Measurements from ENCODE around the gene FTL.

The FTL gene

GRCh38 chr19:48946463-48947257 is 18.4 kb upstream of the FTL start:
- no peak overlapping the region for H3K4me3 ChIP-seq (ENCODE audit: low read depth, low read length)
- TF ChIP-seq CTCF (IDR thresholded peaks at IDR 0.05; ENCODE audit: insufficient read depth, low read depth, low read length, missing control alignments) = no peak
- DNase-seq (ENCODE audit: low read depth) = no peak

DNA sequence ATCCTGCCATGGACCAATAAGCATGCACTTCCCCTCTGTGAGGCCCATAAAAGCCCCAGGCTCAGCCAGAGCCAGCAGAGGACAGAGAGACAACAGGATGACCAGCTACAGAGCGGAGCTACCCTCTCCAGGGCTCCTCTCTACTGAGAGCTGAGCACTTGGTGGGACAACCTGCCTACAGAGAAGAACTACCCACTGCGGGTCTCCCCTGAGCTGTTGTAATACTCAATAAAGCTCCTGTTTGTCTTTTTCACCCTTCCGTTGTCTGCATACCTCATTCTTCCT is 17.9 kb upstream of the FTL start:
- H3K4me3 ChIP-seq (ENCODE audit: low read depth, low read length) = no peak overlapping the region
- no peak for DNase-seq (ENCODE audit: low read depth)
- no peak for TF ChIP-seq CTCF (IDR thresholded peaks at IDR 0.05; ENCODE audit: insufficient read depth, low read depth, low read length, missing control alignments)

DNA sequence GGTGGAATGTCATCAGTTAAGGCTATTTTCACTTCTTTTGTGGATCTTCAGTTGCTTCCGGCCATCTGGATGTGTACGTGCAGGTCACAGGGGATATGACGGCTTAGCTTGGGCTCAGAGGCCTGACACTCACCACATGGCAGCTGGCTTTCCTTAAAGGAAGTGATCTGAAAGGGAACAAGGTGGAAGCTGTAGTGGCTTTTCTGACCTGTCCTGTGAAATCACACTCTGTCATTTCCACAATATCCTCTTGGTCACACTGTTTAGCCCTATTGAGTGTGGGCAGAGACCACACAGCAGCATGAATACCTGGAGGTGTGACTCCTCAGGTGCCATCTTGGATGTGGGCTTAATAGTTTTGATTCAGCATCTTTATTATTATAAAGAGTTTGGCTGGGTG is 14.9 kb upstream of the FTL start:
- no peak for DNase-seq (ENCODE audit: low read depth)
- TF ChIP-seq CTCF (IDR thresholded peaks at IDR 0.05; ENCODE audit: insufficient read depth, low read depth, low read length, missing control alignments) = no peak

DNA sequence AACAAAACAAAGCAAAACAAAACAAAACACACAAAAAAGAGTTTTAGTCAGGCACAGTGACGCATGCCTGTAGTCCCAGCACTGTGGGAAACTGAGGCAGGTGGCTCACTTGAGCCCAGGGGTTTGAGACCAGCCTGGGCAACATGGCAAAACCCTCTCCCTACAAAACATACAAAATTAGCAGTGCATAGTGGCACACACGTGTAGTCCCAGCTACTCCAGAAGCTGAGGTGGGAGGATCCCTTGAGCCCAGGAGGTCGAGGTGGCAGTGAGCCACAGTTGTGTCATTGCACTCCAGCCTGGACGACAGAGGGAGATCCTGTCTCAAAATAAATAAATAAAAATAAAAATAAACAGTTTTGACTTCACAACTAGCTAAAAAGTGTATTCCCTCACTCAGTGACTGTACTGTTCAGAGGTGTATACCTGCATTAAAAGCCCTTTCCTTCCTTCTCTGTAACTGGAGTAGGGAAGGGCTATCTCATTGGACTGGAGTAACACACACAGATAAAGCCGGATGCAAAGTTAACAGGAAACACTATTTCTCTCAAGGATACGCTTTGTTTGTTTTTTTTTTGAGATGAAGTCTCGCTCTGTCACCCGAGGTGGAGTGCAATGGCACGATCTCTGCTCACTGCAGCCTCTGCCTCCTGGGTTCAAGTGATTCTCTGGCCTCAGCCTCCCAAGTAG is 14.1 kb upstream of the FTL start:
- no peak overlapping the region for H3K4me3 ChIP-seq (ENCODE audit: low read depth, low read length)
- no peak for DNase-seq (ENCODE audit: low read depth)
- no peak for TF ChIP-seq CTCF (IDR thresholded peaks at IDR 0.05; ENCODE audit: insufficient read depth, low read depth, low read length, missing control alignments)

More for the DNA sequence above, 14.9 kb upstream of the FTL start:
- H3K4me3 ChIP-seq (ENCODE audit: low read depth, low read length) = no peak overlapping the region

- TF ChIP-seq CTCF (IDR thresholded peaks at IDR 0.05; ENCODE audit: insufficient read depth, low read depth, low read length, missing control alignments) = no peak
- H3K4me3 ChIP-seq (ENCODE audit: low read depth, low read length) = no peak overlapping the region
These were observed 12.0 kb upstream of the FTL start for GRCh38 chr19:48953141-48953540.

GRCh38 chr19:48953990-48954594 is 11.0 kb upstream of the FTL start:
- DNase-seq (ENCODE audit: low read depth) = no peak
- no peak for TF ChIP-seq CTCF (IDR thresholded peaks at IDR 0.05; ENCODE audit: insufficient read depth, low read depth, low read length, missing control alignments)
- peak overlapping the region; percentile 40 for H3K4me3 ChIP-seq (ENCODE audit: low read depth, low read length)

More at GRCh38 chr19:48953141-48953540, 12.0 kb upstream of the FTL start:
- DNase-seq (ENCODE audit: low read depth) = no peak
